GM18861 (cell line): ENCODE results near the gene ARHGAP24.
A peak's percentile ranks its signal among the peaks of the same experiment; 100 is the strongest.
"Not testable (repeated sequence)": the region's sequence is repeated elsewhere in the genome, so short reads cannot be mapped to it uniquely, and the experiment has no call there.

Experiments
- ATAC-seq: cut with Tn5 transposase; IDR thresholded peaks from one replicate; pipeline ENCODE4 v1.9.1; 2021; ENCODE audit not compliant: unreplicated experiment

Gene ARHGAP24

GRCh38 chr4:85515701-85516100, 40.8 kb downstream of the ARHGAP24 start:
- no peak for ATAC-seq

GRCh38 chr4:85518526-85518925, 43.6 kb downstream of the ARHGAP24 start:
- ATAC-seq, result not testable (repeated sequence)

GRCh38 chr4:85520765-85521749, 46.1 kb downstream of the ARHGAP24 start:
- ATAC-seq, result no peak

- peak; percentile 53 for ATAC-seq
These were observed 47.3 kb downstream of the ARHGAP24 start for GRCh38 chr4:85522277-85522676.

GRCh38 chr4:85522836-85523235, 47.9 kb downstream of the ARHGAP24 start:
- ATAC-seq, result no peak

GRCh38 chr4:85527815-85528214, 52.9 kb downstream of the ARHGAP24 start:
- no peak for ATAC-seq

GRCh38 chr4:85531560-85532341, 56.8 kb downstream of the ARHGAP24 start:
- ATAC-seq, result no peak

GRCh38 chr4:85534120-85534519, 59.2 kb downstream of the ARHGAP24 start:
- ATAC-seq, result no peak

- no peak for ATAC-seq
These were observed 68.9 kb downstream of the ARHGAP24 start for GRCh38 chr4:85543832-85544231.

- ATAC-seq, result no peak
These were observed 69.8 kb downstream of the ARHGAP24 start for GRCh38 chr4:85544751-85545150.

- no peak for ATAC-seq
These were observed 73.2 kb downstream of the ARHGAP24 start for GRCh38 chr4:85548116-85548515.

- no peak for ATAC-seq
These were observed 73.9 kb downstream of the ARHGAP24 start for GRCh38 chr4:85548841-85549240.

- no peak for ATAC-seq
These were observed 80.3 kb downstream of the ARHGAP24 start for GRCh38 chr4:85555206-85555605.

GRCh38 chr4:85556283-85556682, 81.3 kb downstream of the ARHGAP24 start:
- peak; percentile 38 for ATAC-seq

GRCh38 chr4:85557016-85557901, 82.3 kb downstream of the ARHGAP24 start:
- ATAC-seq, result peak; percentile 86

- peak; percentile 41 for ATAC-seq
These were observed 91.0 kb downstream of the ARHGAP24 start for GRCh38 chr4:85565761-85566480.

GRCh38 chr4:85569730-85570299, 94.9 kb downstream of the ARHGAP24 start:
- ATAC-seq, result no peak

- ATAC-seq, result no peak
These were observed 95.4 kb downstream of the ARHGAP24 start for GRCh38 chr4:85570388-85570787.

GRCh38 chr4:85571008-85571407, 96.1 kb downstream of the ARHGAP24 start:
- ATAC-seq, result no peak

- no peak for ATAC-seq
These were observed 98.3 kb downstream of the ARHGAP24 start for GRCh38 chr4:85573270-85573669.
